ENCODE measurements around the gene HOXA9.

HOXA9 gene

GRCh38 chr7:27187475-27188385, 22.4 kb upstream of the HOXA9 start:
- peak; percentile 73 for DNase-seq

DNA sequence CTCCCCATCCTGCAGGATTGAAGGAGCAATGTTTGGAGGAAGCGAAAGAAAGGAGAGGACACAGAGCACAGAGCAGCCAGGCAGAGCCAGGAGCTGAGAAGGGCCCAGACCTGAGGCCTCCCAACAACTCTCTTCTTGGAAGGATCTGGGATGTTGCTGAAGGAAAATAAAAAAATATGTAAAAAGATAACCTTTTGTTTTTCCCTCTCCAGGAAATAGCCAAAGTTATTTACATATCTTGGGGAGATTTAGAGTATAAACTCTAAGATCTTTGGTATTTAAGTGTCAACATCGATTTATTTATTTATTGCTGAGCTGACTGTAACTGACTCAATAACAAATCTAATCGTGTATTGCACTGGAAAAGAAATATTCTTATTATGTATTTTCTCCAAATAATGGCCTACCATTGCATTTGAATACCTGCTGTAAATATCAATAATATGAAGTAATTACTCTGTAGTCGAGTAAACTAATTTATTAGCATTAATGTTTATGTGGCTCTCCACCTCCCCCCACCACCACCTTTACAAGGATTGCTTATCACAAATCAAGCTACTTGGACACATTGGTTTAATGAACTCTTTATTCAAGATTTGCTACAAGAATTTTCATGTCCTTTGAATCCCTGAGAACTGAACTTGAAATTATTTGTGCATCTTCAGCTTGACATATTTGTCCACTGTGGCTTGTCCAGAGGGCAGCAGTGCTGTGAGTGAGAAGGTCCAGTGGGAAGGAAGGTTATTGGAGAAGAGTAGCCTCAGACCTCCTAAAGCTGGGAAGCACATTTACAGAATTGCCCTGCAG, 21.5 kb upstream of the HOXA9 start:
- DNase-seq = peak; percentile 51

DNA sequence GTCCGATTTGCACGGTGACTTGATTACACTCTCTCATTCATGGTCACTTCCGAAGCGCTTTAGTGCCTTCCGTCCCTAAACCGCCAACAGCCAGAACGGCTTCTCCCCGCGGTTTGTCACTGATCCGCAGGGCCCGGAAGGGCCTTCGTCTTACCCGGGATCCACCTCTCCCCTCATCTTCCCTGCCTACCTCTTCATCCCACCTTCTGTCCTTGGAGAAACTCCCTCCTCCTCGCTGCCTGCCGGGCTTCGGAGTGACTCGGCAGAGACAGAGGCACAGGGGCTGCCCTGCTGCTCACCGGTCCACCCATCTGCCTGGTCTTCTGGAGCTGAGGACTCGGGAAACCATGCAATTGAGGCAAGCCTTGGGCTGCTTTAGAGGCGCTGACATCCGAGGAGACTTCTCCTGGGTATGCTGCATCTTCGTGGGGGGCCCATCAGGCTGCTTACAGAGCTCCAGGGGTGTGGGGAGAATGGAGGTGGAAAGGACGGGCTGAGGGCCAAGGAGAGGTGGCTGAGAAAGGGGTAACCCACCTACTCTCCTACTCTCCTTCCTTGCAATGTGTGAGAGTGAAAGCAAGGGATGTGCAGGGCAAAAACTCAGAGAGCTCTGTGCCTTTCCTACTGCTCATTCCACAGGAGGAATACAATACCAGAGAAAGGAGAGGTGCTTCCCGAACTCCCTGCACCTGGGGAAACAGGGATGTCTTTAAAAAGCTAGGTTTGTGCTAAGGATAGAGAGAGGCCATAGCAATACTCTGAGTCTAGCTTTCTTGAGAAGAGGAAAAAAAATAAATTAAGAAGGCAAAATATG, 20.7 kb upstream of the HOXA9 start:
- peak; percentile 70 for DNase-seq

DNA sequence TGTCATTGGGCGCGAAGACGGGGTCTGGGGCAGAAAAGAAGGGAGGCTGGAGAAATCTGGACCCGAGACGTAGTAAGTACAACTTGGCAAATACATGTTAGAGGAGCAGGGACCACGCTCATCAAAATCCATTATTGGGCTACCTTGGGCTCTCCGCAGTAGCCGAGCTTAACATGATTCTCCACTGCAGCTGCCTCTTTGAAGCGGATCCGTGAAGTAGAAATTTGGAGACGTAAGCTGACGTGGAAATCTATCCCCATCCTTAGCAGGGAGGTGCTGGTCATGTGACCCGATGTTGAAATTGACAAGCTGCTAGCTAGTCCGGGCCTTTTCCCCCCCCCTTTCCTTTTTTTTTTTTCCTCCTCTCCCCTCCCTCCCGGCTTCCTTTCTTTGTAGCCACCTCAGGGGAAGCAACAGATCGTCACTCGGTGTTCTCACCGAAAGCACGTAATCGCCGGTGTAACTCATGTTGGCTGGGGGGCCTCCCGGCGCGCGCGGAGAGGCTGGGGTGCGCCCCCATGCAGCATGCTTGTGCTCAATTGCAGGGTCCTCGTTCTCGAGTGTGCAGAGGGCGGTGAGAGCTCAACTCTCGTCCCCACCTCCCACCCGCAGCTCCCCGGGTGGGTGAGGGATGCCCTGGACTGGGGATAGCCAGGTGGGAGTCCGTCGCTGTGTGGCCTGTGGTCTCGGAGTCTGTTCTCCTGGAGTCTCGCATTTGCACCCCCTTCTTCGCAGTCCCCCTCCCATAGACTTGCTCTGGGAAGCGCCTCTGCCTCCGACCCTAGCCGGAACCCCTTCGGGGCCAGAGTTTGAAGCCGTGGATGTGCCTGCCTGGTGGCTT, 19.9 kb upstream of the HOXA9 start, which contains the start of gene HOXA11:
HOXA11 (minus strand) TSS at position 220 of the 841 bp plus-strand sequence; CDS start at position 132, 88 bp downstream.
- DNase-seq = peak; percentile 74

GRCh38 chr7:27184337-27185012, 19.1 kb upstream of the HOXA9 start:
- DNase-seq = peak; percentile 65

DNA sequence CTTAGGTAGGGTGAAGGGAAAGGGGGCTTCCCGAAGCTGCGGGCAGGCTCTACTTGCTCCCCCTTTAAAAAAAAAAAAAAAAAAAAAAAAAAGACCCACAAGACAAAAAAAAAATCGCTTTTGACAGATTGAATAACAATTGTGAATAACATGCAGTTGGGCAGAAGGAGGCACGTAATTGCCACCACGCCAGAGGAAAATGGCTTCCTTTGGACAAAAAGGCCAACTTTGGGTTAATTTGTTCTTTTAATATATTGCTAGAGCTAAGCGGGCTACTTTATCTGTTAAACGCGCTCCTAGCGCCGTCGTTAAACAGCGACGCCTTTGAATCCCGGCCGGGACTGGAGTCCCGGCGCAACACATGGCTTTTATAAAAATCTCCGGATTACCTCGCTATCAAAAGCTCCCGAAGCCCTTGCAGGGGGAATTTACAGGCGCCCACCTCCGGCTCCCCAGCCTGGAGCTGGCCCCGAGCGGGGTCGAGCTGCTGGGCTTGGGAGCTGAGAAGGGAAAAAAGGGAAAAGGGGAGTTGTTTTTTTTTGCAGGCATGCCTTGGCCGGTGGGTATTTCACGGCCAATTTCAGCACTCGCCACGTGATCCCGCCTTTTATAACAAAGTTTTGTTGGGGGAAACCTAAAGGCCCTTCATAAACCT, 18.5 kb upstream of the HOXA9 start:
- DNase-seq = peak; percentile 52

DNA sequence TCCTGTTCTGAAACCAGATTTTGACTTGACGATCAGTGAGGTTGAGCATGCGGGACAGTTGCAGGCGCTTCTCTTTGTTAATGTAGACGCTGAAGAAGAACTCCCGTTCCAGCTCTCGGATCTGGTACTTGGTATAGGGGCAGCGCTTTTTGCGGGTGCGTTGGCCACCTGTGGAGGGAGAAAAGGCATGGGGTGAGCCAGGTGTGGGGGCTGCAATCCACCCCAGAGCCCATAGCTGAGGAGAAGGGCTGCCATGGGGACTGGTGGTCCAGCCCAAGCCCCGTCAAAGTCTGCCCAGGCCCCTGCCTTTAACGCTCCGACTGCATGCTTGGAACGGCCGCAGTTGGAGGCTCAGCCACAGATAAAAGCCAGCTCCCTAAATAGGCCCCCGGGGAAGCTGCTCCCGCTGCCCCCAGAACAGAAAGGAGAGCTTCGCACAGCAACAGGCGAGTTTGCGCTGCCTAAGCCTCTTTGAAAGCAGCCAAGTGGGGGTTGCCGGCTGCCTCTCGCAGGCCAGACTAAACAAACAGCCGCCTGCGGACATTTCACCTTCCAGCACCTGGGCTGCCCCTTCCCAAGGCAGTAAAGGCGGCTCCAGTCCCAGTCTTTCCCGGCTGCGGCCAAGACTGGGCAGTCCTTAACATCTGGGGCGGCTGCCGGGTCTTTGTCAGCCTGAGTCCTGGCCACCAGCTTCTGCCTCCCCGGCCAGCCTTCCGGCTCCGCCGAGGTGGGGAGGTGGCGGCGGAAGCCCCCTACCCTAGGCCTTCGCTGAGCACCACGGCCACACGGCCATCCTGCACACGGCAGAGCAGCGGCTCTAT, 17.7 kb upstream of the HOXA9 start:
- DNase-seq = peak; percentile 89

- DNase-seq = peak; percentile 53
These were observed 17.0 kb upstream of the HOXA9 start for GRCh38 chr7:27182285-27182841.

GRCh38 chr7:27181795-27182275, 16.5 kb upstream of the HOXA9 start:
- DNase-seq = peak; percentile 43

GRCh38 chr7:27180431-27181420, 15.4 kb upstream of the HOXA9 start:
- DNase-seq = peak; percentile 44

DNA sequence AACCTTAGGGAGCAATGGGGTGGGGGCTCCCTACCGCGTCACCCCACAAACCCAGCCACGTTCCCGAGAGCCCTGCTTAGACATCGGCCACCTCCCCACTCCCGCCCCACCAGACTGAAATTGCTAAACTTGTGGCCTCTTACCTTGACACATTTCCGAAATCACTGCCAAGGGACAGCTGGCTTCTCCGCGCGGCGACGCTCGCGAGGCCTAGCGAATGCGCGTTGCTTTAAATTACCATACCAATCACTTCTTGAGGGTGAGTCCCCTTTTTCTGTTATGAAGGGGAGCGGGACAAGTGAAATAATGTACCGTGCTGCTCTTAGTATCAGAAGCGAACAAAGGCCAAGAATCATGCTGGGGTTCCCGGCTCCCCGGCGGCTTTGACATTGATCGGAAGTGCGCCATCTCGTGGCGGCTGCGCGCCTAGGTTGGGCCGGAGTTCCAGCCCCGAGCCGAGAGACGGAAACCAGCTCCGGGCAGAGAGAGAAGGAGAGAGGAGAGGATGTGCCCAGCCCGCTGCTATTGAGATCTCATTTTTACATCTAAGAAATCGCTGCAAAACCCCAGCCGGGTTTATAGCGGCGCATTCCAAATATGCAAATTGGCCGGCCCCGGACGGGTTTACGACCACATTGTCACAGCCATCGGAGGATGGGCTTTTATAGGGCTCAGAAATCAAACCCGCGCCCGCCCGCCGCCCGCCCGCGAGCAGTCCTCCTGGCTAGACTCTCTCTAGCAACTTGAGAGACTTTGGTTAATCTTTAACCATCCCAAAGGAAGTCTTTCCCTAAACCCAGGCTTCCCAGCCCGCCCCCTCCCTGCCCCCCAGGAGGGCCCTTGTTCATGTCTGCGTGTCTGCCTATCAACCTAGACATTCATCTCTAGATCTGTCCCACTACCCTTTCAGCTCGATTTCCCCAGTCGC, 14.4 kb upstream of the HOXA9 start:
- peak; percentile 87 for DNase-seq

DNA sequence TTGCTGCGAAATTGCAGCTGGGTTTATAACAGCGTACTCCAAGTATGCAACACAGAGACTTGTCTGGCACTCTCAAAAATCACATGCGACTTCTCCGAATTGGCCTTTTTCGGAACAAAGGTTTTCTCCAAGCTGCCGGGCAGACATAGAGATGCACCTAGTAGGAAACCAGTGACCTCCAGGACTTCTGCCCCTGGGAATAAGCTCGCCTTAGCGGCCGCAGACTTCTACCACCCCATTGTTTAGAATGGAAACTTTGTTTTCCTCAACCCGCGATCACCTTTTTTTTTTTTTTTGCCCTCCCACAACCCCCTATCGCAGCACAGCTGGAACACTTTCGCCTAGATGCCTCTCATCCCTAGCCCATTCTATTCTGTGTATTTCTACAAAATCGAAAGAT, 13.7 kb upstream of the HOXA9 start:
- DNase-seq = peak; percentile 46

DNA sequence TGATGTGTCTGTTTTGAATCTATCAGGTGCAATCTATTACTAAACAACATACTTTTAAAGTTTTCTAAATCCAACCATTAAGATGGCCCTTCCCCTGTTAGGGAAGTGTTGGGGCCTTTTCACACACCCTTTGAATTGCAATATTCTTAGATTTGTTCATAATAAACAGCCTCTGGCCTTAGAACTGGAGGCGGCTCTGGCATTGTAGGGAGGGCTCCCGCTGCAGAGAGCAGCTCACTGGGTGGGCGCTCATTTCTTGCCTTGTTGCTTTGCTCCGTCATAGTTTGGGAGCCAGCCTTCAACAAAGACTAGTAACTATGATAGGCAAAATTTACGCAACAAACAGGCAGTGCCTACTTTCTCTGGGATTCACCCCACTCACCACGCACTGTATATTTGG, 13.0 kb upstream of the HOXA9 start:
- DNase-seq = peak; percentile 45

GRCh38 chr7:27177795-27178320, 12.5 kb upstream of the HOXA9 start:
- DNase-seq = peak; percentile 15

DNA sequence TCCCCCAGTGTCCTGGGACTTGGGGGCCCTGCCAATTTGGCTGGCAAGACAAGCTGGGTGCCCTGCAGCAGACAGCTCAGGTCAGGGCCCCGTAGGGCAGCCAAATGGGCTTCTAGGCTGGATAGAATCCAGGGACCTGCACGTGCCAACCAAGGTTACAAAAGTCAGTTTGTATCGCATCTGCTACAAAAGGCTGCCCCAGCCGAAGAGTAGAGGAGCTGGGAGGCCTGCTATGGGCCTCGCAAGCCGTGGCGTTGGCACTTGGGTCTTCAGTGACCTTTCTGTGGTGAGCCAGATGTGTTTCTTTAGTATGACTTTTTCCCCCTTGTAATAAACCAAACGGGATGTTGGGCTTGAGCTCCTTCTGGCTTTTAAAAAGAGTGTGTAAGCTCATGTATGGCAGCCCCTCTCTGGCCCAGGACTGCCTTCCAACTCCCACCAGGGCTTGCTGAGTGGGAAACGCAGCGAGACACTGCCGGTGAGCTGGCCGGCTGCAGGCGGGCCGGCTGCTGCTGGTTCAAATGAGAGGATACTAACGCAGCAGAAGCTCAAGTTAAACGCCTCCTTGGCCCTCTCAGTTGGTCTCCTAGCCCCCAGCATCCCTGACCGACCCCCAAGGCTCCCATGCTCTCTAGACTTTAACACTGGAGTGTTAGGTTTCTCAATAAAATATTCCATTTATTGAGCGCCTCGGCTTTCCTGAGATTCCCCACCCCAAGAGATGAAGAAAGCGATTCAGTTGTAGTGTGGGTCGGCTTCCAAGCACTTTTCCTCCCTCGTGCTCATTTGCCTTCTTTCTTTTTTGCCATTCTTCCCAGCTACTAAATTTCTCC, 11.8 kb upstream of the HOXA9 start:
- peak; percentile 50 for DNase-seq

DNA sequence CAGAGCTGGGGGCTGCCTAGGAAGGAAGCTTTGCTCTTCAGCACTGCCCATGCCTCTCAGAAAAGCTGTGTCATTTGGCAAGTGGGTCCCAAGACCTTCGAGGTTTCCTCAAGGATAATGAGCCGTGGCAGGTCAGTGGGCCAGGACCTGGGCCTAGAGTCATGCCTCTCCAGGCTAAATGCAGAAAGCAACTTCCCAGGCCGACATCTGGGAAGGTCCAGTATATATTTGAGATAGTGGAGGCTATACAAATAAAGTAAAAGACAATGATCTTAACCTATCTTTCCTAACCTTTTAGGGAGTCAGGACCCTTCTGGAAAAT, 11.1 kb upstream of the HOXA9 start:
- DNase-seq = no peak

Measured in islet precursor cell (in vitro differentiated cells).